Skeletal muscle cell (primary cell): ENCODE results near the gene KRTAP5-10.
"Not testable (repeated sequence)": the region's sequence is repeated elsewhere in the genome, so short reads cannot be mapped to it uniquely, and the experiment has no call there.

Source experiments
- DNase-seq: peaks from one replicate; pipeline ENCODE4 v3.0.0-alpha.2; 2010; ENCODE audit warnings: low read depth
- H3K4me3 ChIP-seq: 2 replicates; pipeline ENCODE4 v1.5.1; 2011; ENCODE audit warnings: low read depth, mild to moderate bottlenecking, control low read depth, low read length, moderate library complexity

The KRTAP5-10 gene

GRCh38 chr11:71588822-71589545, 23.6 kb downstream of the KRTAP5-10 start:
- not testable (repeated sequence) for H3K4me3 ChIP-seq, DNase-seq

DNA sequence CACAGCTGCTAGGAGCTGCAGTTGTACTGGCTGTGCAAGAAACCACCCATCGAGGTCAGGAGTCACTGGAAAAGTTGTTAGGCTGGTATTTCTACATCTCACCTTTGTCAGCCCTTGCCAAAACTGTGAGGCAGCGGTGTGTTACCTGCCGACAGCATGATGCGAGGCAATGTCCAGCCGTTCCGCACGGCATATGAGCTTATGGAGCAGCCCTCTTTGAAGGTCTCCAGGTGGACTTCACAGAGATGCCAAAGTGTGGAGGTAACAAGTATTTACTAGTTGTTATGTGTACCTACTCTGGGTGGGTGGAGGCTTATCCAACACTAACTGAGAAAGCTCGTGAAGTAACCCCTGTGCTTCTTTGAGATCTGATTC, 24.2 kb downstream of the KRTAP5-10 start:
- not testable (repeated sequence) for H3K4me3 ChIP-seq, DNase-seq

GRCh38 chr11:71603221-71603620, 37.9 kb downstream of the KRTAP5-10 start:
- not testable (repeated sequence) for DNase-seq, H3K4me3 ChIP-seq

DNA sequence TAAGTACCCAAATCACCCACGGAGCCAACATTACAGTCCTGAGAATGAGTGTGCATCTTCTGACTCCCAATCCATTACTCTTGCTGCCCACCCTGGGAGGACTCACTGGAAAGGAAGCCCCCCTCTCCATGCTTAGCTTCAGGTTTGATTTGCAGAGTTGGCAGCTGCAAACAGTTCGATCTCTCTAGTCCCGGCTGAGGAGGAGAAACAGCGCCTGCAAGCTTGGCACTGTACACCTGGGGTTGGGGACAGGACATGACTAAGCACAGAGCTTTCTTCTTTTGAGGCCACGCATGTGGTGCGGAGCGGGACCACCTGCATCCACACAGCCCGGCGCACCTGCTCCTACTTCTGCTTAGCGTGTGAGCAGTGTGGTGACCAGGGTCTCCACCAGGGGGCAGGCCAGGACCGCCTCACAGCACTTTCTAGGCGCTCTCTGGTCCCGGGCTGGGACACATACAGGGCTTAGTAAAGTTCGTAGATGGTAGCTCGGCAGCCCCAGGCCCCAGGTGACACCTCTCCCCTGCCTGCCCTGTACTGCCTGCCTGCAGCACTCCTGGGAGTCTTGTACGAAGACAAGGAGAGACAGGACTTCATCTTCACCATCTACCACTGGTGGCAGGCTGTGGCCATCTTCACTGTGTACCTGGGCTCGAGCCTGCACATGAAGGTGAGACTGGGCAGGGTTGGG, 39.6 kb downstream of the KRTAP5-10 start:
- not testable (repeated sequence) for DNase-seq

GRCh38 chr11:71606853-71607519, 41.6 kb downstream of the KRTAP5-10 start:
- H3K4me3 ChIP-seq, DNase-seq: not testable (repeated sequence)

More for the DNA sequence above, 39.6 kb downstream of the KRTAP5-10 start:
- not testable (repeated sequence) for H3K4me3 ChIP-seq

GRCh38 chr11:71607520-71608216, 42.3 kb downstream of the KRTAP5-10 start:
- DNase-seq, H3K4me3 ChIP-seq: not testable (repeated sequence)

DNA sequence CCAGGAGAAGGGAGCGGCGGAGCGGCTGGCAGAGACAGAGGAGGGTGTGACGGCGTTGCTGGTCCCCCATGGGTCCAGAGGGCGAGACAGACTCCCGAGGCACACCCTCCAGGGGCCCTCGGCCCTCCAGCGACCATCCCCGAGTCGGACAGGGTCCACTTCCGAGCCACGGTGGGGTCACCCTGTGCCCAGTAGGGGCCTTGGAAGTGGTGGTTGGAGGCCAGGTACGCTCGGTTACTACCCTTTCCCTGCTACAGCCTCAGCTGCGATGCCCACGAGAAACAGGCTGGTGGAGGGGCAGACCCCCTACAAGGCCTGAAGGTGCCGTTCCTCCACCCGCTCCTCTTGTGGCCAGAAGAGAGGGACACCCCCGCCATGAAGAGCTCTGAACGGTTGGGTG, 42.9 kb downstream of the KRTAP5-10 start:
- not testable (repeated sequence) for H3K4me3 ChIP-seq, DNase-seq

DNA sequence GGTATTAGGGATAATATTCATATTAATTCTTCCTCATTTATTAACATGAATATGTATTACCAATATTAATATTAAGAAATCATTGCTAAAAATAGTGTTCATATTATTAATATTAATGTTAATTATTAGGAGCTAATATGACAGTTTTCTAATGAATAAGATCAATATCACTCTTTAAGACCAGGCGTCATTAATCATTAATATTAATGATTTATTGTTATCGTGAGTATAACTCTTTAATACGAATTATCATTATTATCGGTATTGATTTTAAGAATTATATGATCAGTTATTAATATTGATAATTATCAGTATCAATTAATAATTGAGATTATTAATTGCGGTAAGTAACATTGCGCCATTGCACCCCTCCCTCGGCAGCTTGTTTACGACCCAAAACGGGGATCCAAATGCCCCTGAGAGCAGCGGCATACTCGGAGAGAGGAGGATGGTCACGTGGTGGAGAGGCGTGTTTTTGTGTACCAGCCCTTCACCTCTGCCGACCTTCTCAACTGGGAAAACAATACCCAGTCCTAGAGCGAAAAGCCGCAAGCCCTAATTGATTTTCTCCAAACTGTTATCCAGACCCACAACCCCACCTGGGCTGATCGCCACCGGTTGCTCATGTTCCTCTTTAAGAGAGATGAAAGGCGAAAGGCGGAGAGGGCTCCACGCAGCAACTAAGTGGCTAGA, 46.0 kb downstream of the KRTAP5-10 start:
- H3K4me3 ChIP-seq, DNase-seq: not testable (repeated sequence)

DNA sequence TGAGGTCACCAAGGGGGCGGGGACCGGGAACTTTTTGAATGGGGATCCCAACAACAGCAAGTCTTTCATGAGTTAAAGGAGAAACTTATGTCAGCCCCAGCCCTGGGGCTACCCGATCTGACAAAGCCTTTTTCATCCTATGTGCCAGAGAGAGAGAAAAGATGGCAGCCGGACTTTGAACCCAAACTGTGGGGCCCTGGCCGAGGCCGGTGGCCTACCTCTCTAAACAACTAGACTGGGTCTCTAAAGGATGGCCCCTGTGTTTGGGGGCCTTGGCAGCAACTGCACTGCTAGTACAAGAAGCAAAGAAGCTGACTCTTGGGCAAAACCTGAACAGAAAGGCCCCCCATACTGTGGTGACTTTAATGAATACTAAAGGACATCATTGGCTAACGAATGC, 48.6 kb downstream of the KRTAP5-10 start:
- not testable (repeated sequence) for DNase-seq, H3K4me3 ChIP-seq

- not testable (repeated sequence) for H3K4me3 ChIP-seq, DNase-seq
Measured at GRCh38 chr11:71614366-71614917, 49.1 kb downstream of the KRTAP5-10 start.

- DNase-seq, H3K4me3 ChIP-seq: not testable (repeated sequence)
Measured at GRCh38 chr11:71615003-71615402, 49.6 kb downstream of the KRTAP5-10 start.
